CD4-positive, alpha-beta T cell treated with Interferon alpha-2 for 1 hour (primary cell): ENCODE measurements around the gene BANP.
"Not testable (repeated sequence)": the region's sequence is repeated elsewhere in the genome, so short reads cannot be mapped to it uniquely, and the experiment has no call there.

Experiments
- DNase-seq, 2 donors: peaks; one replicate each; pipeline ENCODE4 v3.0.0-alpha.2; 2020 to 2022

Gene BANP

DNA sequence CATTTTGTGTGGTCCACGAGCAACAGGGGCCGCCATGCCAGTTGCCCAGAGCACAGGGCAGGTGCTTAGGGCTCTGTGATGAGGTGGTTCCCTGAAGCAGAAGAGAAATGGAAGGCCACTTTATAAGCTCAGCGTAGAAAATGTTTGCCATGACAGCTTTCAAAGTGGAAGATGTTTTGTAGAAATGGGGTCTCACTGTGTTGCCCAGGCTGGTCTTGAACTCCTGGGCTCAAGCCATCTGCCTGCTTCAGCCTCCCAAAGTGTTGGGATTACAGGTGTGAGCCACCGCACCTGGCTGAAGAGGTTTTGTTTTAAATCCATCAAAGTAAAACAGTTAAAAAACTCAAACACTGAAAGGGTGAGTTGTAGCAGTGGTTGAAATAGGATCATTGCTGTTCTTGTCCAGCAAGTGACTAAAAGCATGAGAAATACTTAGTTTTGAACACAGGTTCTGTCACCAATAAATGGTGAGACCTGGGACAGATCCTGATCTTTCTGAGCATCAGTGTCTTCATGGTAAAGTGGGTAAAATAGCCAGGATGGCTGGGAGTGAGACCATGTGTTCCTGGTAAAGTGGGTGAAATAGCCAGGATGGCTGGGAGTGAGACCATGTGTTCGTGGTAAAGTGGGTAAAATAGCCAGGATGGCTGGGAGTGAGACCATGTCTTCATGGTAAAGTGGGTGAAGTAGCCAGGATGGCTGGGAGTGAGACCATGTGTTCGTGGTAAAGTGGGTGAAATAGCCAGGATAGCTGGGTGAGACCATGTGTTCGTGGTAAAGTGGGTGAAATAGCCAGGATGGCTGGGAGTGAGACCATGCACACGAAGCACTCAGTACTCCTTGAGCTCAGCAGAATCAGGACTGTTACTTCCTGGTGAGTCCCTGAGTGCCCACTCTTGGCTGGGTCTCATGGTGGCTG lies 46.0 kb downstream of the BANP start:
- no peak for DNase-seq

DNA sequence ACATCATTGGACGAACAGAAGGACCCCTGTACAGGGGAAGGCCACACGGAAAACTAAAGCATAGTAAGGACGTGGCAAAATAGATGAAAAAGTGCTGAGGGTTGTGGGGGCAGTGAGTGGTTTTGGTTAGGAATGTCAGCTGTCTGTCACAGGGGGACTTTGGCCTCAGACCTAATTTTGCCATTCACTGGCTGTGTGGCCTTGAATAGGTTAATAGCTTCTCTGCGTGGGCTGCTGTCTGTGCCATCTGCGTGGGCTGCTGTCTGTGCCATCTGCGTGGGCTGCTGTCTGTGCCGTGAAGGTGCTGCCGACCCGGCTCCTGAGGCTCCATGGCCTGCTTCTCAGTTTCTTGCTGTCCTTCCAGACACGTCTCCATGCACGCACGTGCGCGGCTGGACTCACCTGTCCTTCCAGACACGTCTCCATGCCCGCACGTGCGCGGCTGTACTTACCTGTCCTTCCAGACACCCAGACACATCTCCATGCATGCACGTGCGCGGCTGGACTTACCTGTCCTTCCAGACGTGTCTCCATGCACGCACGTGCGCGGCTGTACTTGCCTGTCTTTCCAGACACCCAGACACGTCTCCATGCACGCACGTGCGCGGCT lies 47.1 kb downstream of the BANP start:
- not testable (repeated sequence) for DNase-seq

GRCh38 chr16:87998992-87999391 lies 47.8 kb downstream of the BANP start:
- not testable (repeated sequence) for DNase-seq

GRCh38 chr16:88002211-88002610 lies 51.0 kb downstream of the BANP start:
- DNase-seq: no peak

DNA sequence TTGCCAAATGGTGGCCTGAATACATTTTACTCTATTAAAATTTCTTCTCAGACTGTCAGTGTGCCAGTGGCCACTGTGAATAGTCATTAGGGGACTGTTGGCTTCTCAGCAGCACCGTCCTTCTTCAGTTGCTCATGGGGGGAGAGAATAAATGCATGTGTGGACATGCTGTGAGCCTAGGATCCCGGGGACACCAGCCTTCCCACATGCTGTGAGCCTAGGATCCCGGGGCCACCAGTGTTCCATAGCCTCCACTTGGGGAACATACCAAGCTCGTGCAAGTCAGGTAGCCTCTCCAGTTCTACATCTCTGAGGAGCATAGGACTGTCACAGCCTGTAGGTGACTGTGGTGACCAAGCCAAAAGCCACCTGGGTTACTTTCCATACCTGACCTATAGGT lies 51.5 kb downstream of the BANP start:
- DNase-seq: no peak

DNA sequence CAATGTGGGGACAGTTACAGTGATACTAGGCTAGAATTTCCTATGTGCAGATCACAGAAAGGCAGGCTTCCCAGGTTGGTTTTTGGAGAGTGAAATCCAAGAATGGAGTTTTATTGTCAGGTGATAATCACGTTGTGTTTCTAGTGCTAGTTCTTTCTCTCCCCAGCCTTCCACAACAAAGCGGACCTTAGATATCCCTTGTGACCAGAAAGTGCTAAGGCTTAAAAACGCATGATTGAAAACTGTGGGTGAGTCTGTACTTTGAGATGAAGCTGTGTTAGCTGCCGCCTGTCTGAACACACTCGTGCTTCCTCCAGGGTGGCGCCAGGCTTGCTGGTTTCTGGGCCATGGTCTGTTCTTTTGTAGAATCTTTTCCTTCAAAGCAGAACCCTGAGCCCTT lies 52.1 kb downstream of the BANP start:
- no peak for DNase-seq

DNA sequence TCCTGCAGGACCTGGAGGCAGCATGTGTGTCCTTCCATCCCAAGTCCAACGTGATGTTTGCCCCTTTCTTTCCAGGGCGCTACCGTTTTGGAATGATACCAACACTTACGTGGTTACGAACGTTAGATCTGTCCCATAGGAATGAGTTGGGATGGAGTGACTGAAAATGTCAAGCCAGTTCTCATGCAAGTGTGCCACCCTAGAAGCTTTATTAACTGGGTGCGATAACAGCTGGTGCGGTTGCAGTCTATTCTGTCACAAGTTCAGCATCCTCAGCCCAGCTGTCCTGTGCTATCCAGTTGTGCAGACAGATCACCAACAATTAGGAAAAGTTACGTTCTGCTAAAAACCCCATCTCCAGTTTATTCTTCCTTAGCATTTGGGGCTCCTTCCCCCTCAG lies 52.5 kb downstream of the BANP start:
- DNase-seq: no peak

DNA sequence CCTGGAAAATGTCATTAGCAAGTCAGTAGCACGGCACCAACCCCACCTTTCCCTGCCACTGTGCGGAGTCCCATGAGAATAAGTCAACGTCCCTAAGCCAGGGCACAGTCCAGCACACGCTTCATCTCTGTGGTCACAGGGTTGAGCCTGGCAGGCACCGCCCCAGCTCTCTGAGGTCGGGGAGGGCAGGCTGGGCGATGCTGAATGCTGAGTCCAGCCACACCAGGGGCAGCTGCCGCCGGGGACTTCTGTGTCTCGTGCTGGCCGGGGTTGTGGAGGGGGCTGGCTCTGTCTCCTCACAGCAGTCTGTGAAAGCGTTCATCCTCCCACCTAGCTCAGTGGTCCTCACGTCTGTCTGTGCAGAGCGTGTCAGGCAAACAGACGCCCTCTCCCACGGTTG lies 53.2 kb downstream of the BANP start:
- DNase-seq: no peak

DNA sequence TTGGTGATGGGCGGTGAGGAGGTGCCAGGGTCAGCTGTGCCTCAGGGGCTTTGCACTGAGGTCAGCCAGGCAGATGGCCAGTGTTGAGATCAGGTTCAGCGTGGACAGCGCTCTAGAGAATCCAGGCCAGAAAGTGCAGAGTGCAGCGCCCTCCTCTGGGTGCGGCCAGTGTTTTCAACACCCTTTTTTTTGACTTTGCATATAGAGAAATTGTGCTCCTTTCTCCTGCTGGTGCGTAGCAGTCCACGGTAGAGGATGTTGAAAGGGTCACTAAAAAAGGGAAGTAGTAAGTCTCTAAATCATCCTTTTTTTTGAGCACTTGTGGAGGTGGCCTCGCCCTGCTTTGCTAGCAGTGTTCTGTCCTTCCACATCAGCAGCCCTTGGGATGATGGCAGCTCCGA lies 53.9 kb downstream of the BANP start:
- DNase-seq: peak in 1 of 2 donors; percentile 41

DNA sequence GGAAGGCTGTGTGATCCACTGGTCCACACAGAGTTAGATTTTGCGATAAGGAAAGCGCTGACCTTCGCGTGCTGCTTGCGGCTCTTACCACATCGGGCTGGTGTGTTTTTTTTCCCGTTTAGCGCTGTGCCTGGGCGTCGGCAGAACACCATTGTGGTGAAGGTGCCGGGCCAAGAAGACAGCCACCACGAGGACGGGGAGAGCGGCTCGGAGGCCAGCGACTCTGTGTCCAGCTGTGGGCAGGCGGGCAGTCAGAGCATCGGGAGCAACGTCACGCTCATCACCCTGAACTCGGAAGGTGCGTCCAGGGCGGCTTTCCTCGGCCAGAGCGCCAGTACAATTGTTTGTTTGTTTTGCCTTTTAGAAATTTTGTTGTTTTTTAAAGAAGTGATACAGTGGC lies 54.7 kb downstream of the BANP start:
- DNase-seq: no peak

GRCh38 chr16:88007321-88007731 lies 56.1 kb downstream of the BANP start:
- DNase-seq: no peak

GRCh38 chr16:88008840-88009239 lies 57.6 kb downstream of the BANP start:
- DNase-seq: no peak

DNA sequence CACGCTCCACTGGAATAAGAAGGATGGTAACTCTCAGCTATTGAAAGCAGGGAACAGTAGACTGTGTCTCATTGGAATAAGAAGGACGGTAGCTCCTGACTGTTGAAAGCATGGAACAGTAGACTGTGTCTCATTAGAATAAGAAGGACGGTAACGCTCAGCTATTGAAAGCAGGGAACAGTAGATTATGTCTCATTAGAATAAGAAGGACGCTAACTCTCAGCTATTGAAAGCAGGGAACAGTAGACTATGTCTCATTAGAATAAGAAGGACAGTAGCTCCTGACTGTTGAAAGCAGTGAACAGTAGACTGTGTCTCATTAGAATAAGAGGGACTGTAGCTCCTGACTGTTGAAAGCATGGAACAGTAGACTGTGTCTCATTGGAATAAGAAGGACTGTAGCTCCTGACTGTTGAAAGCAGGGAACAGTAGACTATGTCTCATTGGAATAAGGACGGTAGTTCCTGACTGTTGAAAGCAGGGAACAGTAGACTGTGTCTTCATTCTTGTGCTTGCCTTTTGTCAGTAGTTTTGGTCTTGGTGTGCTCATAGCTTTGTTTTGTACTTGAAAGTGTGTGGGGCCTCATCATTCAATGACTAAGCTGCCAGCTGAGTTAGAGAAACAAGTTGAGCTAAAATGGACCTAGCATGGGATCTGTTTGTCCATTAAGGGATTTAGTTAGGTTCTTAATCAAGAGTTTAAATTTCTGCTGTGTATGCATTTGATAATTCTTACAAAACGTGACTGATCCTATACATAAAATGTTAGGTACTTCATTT lies 58.5 kb downstream of the BANP start:
- no peak for DNase-seq

DNA sequence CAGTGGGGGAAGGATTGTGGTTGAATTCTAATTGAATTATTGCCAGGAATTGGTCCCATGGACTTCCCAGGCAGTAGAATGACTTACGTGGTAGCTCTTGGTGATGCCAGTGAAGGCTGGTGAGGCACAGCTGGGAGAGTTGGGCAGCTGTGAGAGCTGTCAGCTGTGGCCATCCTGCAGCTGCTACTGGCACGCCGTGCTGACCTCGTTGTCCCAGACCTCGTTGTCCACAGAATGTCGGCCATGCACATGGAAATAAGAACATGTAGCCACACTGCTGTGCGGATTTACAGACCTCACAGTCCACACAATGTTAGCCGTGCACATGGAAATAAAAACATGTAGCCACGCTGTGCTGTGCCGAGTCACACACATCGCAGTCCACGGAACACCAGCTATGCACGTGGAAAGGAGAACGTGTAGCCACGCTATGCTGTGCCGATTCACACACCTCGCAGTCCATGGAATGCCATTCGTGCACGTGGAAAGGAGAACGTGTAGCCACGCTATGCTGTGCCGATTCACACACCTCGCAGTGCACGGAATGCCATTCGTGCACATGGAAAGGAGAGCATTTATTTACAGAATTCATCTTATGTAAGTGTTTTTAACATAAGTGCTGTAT lies 59.2 kb downstream of the BANP start:
- no peak for DNase-seq

DNA sequence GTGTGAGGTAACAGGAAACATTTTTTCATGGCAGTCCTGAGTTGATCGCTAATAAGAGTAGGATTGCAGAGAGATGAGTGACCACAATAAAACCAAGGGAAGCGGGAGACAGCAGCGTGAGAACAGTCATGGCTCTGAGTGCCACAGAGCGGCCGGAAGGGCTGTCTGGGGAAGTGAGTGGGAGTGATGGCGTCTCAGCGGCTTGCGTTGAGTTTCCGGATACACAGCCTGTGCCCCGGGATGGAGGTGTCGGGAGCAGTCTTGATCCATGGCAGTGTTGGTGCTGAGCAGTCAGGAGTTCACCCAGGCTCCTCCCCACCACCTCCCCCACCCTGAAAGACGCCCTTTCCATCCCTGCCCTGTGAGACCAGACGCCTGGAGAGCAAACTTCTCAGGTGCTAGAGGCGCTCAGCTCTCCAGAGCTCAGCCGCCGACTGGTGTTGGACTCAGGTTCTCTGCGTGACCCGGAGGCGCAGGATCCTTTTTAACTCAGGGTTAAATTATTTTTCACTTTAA lies 59.8 kb downstream of the BANP start:
- no peak for DNase-seq

DNA sequence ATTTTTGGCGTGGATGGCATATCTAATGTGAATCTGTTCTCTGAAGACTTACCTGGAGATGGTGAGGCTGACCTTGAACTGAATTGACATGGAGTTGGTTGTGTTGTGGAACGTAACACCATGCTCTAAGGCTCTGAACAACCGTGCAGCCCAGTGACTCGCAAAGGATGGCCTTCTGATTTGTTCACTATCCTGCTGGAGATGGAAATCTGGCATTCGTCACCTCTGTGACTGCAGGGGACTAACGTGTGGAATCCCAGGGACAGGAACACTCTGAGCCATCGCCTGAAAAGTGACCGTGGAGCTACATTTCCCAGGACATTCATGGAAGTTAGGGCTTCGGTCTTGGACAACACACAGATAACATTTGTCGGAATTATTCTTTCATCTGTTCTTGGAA lies 61.1 kb downstream of the BANP start:
- DNase-seq: no peak

GRCh38 chr16:88013091-88013609 lies 61.9 kb downstream of the BANP start:
- no peak for DNase-seq

DNA sequence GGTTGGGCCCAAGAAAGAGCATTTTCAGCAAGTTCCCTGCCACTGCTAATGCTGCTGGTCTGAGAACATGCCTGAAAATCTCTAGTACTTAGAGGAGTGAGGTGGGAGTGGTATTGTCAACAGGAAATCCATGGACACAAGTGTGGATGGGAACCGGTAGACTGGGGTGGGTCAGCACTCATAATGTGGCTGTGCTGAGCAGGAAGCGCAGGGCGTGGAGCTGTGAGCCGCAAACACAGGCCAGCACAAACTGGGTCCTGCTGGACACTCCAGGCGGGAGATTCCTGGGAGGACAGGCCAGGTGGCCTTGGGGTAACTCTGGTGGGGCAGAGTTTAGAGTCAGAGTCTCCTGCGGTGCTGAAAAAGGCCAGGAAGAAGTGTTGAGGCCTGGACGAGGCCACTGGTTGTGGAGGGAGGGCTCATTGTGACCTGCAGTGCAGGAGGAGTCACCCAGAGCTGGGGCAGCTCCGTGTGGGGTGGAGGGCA lies 62.6 kb downstream of the BANP start:
- no peak for DNase-seq

DNA sequence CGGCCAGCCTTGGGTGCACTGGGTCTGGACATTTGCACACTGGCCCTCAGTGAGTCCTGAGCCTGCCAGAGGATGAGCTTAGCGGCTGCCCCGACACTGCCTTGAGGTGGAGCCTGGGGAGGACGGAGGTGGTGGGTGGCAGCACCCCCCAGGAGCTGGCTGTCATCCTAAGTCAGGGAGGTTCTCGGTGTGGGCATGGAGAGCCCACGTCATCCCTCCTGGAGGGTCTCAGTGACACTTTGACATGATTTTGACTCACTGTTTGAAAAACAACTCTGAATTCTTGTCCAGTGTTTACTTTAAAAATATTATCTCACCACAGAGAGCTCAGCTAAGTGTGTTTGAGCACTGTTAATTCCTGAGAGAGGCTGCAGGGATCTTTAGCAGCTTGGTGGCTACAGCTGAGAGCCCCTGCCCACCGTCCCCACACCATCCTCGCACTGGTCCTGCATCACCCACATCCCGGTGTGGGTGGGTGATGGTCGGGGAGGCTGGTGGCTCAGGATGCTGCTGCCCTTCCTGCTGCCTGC lies 63.1 kb downstream of the BANP start:
- DNase-seq: no peak

DNA sequence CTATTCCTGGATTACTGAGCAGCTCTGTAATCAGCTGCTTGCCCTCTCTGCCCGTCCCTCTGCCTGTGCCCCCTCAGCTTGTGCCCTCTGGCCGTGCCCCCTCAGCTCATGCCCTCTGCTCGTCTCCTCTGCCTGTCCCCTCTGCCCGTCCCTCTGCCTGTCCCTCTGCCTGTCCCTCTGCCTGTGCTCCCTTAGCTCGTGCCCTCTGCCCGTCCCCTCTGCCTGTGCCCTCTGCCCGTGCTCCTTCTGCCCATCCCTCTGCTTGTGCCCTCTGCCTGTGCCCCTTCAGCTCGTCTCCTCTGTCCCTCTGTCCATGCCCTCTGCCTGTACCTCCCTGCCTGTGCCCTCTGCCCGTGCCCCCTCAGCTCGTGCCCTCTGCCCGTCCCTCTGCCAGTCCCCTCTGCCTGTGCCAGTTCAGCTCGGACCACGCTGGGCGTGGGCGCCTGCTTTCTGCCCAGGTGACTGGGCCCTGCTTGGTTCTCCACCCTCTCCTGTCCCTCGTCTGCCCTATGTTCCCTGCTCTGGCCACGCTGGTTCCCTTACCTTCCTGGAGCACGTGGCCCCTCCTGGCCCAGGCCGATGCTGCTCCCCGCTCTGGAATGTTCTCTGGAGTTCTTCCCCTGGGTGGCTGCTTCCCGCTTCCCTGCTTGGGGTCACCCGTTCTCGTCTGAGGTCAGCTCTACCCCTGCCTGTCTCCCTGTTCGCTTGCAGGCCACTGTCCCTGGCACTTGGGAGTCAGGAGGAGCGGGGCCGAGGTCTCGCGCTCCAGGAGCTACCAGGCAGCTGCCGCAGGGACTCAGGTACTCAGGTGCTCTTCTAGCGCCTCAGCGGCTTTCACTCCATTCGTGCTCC lies 63.9 kb downstream of the BANP start:
- DNase-seq: no peak

- DNase-seq: no peak
Observed at GRCh38 chr16:88015806-88016140, 64.5 kb downstream of the BANP start.
